DMS153 treated with DMSO at 0.1 percent for 48 hours (cell line): ENCODE data around the gene PSMA5.
"Not testable (repeated sequence)": the region's sequence is repeated elsewhere in the genome, so short reads cannot be mapped to it uniquely, and the experiment has no call there.

Experiments
- DNase-seq: peaks from one replicate; lab custom pipeline; 2025; ENCODE audit not compliant: unreplicated experiment; lab: John Stamatoyannopoulos, UW

The PSMA5 gene

DNA sequence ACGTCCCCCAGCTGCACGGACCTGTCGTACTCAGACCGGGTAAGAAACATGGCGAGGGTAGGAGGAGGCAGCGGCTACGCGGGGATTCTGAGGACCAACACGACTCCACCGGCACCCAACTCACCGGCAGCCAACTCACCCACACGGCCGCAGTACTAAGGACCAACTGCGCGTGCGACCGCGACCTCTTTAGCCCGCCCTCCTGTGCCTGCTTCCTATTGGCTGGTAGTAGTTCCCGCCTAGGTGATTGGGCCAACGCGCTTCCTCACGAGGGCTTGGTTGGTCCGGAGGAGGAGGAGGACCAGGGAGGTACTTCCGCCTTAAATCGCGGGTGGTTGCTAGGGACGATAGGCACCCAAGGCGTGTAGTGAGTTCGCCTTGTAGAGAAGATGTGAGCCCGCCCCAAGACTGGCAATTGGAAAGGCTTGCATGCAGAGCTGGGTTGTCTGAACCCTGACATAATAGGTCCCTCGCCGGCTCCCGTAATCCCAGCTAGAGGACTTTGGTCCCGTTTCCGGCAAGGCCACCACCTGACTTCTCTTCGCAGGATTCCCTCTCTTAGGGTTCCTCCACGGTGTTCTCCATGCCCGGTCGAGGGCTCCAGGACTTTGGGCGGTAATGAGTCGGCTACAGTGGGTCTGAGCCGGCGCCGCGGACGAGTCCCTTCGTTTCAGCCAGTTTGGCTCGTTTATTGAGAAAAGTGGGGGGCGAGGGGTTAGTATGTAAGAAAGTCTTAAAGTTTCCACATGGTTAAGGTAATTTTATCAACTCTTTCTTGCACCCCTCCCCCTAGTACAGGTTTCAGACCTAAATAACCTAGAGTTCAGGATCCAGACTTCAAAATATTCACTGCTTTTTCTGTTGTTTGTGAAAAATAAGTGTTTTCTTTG lies at the start of gene PSMA5:
Gene PSMA5 (minus strand): TSS at position 168 of the 890 bp plus-strand sequence. CDS start 118 bp downstream, at position 50.
- DNase-seq: peak; percentile 97

DNA sequence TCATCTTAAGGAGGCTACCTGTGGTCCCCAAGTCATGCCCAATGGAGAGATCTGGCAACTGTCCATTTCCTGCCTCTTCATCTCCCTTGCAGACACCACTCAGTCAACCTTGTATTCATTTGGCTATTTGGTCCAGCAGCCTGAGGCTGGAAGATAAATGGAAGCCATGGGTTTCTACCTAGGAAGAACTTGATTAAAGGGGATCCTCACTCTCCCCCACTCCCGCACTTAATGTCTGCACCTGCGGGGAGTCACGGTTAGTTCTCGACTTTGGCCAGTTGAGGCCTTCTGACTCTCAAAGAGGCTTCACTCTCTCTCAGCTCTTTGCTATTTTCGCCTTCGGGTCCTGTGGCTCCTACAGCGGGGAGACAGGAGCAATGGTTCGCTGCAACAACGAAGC lies 49.0 kb upstream of the PSMA5 start:
- DNase-seq: no peak

DNA sequence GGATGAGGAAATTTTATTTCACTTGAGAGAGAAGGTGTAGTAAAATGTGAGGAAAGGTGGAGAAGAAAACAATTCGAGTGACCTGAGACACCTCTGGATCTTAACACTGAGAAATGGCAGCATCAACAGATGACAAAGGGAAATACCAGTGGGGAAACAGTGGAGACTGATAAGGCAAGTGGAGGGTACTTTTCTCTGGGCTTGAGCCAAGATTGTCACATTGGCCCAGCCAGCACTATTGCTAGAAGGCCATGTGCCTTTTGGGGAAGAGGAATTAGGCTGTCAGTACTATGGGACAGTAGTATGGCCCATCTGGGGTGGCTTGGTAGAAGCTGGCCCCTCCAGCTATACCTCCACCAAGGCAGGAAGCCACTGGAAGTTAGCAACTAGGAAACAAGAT lies 48.4 kb upstream of the PSMA5 start:
- DNase-seq: no peak

DNA sequence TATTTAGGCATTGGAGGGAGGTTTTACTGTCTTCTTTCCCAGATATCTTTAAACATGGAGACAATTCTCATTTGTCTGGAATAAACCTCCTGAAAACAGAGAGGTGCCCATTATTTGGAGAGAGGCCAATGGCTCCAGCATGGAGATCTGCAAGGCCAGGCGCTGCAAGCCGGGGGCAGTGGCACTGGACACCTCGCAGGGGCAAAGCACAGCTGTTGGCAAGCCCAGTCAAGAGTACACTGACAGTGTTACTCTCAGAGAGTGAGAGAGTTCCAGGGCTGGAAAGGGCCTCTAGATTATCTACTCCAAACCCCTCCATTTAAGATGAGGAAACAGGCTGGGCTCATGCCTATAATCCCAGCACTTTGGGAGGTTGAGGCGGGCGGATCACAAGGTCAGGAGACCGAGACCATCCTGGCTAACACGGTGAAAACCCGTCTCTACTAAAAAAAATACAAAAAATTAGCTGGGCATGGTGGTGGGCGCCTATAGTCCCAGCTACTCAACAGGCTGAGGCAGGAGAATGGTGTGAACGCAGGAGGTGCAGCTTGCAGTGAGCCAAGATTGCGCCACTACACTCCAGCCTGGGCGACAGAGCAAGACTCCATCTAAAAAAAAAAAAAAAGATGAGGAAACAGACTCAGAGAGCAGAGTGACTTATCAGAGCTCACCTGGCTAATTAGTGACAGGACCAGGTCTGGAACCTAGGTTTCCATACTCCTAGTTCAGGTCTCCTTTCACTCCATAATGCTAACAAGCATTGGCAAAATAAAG lies 47.2 kb upstream of the PSMA5 start:
- DNase-seq: not testable (repeated sequence)

DNA sequence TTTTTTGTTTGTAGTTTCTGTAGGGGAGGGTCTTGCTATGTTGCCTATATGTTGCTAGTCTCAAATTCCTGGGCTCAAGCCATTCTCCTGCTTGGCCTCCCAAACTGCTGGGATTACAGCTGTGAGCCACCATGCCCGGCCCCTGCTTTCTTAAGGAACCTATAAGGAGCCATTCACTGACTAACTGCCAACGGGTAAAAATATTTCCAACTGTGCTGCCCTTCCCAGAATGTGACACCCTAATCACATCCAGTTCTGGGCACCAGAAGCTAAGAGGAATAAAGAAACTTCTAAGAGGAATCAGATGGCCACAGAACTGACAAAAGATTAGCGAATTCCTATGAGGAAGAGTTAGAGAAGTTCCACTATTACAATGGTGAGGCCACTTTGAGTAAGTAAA lies 46.5 kb upstream of the PSMA5 start:
- no peak for DNase-seq

DNA sequence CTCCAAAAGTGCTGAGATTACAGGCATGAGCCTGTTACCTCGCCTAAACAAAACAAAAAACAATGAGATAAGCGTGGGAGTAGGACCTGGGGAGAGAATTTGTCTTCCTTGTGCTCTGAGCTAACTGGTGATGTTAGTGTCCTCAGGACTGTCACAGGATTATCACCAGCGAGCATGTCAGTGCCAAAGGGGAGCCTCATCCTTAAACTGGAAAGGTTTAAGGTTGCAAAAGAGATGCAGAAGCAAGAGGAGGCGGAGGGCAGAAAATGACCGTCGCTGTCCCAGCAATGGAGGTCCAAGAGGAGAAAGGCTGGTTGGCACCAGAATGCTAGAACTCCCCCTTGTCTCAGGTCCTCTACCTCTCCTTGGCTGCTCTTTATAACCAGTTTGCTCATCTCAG lies 44.0 kb upstream of the PSMA5 start:
- DNase-seq: no peak

DNA sequence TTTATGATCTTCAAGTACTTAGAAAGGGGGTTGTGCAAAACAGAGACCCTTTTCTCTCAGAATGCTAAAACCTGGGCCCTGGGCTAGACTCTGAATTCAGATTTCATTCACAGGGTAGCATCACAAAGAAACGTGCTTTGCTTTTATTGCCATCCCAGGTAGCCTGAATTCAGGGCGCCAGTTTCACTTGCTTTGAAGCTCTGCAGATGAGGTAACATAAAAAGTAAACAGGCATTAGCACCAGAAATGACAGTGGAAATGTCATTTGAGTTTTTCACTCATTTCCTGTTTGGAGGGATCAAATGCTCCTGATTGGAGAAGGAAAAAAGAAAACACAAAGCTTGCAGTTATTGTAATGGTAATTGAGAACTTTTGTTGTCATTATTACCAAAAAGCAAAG lies 42.7 kb upstream of the PSMA5 start:
- no peak for DNase-seq

DNA sequence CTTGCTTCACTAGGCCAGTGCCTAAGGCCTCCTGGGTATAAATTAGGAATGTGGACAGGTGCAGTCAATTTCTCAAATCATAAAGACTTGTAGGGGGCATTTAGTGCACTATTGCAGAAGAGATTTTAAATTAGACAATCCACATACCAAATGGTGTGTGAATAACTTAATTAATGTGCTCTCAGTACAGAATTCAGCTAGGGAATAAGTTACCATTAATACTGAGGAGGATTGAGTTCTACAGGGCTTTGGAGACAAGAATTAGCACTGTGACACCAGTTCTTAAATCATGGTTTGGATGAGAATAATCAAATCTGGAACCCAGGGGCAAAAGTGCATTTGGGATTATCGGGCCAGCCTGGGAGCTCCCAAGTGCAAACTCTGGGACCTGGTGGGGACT lies 41.8 kb upstream of the PSMA5 start:
- DNase-seq: no peak

DNA sequence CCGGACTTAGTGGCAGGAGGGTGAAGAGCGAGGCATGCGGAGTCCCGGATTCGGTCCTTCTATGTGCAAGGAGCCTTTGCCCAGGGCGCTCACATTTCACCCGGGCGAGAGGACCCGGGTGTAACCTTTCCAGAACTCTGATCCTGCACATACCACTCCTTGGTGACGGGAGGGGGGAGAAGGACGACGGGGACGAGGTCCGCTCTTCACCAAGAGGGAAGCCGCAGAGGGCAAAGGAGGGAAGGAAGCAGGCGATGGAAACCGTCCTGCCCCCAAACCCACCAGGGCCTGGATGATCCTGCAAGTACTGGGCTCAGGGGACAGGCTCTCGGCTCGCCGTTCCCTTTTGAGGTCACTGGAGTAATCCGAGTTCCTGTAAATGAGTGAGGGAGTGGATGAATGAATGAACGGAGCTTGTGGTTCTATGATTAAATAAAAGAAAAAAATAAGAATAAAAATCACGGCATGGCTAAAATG lies 41.1 kb upstream of the PSMA5 start:
- no peak for DNase-seq

DNA sequence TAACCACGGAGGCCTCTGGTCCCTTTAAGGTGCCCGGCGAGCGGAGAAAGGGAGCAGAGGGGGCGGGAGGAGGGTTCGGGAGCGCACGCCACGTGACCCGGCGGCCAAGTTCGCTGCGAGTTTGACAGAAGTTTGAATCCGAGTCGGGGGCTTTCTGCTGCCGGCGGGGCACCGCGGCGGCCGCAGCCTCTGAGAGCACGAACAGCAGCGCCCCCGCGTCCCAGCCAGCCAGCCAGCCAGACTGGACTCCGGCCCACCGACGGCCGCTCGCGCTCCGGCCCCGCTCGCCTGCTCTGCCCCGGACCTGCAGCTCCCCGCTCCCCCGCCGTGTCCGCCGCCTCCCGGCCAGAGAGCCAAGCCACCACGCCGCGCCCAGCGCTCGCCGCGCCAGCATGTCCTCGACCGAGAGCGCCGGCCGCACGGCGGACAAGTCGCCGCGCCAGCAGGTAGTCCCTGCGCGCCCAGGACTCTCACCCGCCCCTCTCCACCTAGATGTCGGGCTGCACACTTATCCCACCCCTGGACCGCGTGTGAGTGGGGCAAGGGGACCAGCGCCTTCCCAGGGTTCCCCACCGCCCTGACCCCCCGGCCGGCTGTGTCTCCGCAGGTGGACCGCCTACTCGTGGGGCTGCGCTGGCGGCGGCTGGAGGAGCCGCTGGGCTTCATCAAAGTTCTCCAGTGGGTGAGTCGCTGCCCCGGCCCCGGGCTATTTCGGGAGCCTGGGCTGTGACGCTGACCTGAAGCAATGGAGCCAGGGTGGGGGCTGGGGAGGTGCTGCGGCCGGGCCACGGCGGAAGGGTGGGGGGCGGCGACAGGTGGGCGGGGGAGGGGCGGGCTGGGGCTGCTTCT lies 40.4 kb upstream of the PSMA5 start, which contains the start of gene SYPL2:
Gene SYPL2 (plus strand): TSS at position 95 of the 849 bp plus-strand sequence. CDS start 298 bp downstream, at position 393.
- DNase-seq: no peak

DNA sequence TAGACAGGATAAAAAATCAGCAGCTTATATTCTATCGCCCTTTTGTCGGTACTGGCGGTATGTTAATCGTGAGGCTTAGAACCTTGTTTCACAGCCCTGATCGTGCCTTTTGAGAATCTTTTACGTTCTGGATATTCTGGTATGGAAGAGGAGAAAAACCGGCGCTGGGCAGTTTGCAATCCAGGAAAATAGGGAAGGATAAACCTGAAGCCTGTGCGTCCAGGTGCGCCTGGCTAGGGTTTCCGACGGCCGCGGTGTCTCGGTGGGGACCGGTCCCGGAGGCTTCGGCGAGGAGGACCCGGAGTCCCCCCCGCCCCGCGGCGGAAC lies 39.8 kb upstream of the PSMA5 start:
- DNase-seq: no peak

DNA sequence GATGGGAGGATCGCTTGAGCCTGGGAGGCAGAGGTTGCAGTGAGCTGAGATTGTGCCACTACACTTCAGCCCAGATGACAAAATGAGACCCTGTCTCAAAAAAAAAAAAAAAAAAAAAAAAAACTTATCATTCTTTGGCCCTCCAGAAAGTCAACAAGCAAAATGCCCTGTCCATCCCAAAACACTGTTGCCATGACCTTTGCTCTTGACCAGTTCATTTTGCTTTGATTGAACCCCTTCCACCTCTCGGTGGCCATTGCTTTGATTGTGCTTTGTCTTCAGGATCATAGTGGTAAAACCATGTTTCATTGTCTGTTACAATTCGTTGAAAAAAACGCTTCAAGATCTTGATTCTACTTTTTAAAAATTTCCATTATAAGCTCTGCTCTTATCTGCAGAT lies 31.6 kb upstream of the PSMA5 start:
- no peak for DNase-seq

DNA sequence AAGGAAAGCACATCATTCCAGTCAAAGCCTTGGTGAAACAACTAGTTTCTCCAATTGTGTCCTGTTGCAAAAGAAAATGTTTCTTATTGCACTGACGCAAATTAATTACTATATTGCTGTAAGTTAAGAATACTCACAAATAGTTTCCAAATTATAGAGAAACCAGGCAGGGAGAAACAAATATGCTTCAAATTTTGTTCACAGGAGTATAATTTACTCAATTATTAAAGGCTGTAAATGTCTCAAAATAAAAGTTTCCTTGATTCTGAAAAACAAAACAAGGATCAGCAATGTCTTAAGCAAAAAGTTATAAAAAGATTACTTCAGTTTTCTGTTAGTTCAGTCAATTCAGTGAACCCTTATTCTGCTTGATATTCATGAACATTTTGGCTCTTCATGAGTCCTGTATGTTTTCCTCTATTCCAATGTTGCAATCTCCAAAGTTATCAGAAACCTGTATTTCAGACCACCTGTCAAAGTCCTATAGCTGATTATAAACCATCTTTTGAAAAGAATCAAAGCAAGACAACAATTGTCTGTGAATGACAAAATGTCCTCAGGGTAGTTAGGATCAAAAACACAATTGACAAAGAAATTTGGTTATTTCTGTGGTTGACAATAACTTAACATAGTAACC lies 28.4 kb upstream of the PSMA5 start:
- no peak for DNase-seq

DNA sequence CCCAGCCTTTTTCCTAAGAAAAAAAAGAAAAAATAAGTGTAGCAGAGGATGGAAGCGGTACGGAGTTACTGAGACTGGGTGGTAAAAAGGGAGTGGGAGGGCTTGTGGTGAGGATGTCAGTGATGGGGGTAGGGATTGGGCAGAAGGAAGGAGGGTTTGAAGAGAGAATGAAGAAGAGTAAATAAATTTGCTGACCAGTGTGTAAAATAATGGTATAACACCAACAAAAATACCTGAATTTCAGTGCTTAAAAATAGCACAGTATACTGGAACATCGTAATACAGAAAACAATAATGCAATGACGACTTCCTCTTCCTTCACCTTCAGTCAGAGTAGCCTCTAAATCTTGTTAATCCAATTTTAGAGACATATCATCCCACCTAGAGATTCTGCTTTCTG lies 21.3 kb upstream of the PSMA5 start:
- no peak for DNase-seq

DNA sequence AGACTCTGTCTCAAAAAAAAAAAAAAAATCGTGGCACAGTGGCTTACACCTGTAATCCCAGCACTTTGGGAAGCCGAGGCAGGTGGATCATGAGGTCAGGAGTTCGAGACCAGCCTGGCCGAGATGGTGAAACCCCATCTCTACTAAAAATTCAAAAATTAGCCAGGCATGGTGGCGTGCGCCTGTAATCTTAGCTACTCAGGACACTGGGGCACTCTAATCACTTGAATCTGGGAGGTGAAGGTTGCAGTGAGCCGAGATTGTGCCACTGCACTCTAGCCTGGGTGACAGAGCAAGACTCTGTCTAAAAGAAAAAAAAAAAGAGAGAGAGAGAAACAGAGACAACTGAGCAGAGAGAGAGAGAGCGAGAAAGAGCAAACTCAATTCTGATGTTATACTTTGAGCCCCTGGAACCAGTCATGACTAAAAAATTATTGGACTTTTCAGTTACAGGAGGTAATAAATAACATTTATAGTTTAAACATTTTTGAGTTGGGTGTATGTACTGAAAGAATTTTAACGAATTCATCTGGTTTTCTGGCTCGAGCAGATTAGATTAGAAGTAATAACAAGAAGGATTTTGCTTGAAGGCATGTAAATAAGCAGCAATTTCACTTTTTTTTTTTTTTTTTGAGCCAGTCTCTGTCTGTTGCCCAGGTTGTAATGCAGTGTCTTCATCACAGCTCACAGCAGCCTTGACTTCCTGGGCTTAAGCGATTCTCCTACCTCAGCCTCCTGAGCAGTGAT lies 19.9 kb upstream of the PSMA5 start:
- not testable (repeated sequence) for DNase-seq

DNA sequence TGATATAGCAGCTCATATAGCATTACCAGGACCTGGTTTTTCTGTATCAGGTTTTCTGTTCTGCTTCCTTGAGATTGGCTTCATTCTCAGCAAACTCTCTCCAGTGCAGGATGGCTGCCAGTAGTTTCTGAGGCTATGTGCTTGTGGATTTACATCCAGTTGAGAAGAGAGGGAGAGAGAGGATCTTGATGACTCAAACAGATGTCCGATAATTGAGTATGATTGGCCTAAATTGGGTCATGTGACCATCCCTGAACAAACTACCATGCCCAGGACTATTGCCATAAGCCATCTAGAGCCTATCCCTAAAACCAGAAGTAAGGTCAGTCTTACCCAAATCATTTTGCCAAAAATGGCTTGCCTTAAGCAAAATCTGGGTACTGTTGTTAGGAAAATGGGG lies 18.1 kb upstream of the PSMA5 start:
- no peak for DNase-seq

DNA sequence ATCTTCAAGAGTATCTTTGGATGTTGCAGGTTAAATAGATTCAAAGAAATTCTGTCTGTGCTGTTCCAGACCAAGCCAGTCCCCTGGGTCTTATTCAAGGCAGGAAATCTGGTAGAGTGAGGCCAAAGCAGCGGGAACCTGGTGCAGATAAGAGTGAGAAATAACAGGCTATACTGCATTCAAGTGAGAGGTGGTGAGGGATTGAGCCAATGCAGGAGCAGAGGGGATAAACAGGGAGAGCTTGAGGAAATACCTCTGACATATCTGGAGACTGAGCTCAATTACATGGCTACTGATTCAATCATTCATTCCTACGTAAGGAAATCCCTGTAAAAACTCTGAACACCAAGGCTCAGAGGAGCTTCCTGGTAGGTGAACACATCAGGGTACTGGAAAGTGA lies 17.2 kb upstream of the PSMA5 start:
- DNase-seq: no peak

DNA sequence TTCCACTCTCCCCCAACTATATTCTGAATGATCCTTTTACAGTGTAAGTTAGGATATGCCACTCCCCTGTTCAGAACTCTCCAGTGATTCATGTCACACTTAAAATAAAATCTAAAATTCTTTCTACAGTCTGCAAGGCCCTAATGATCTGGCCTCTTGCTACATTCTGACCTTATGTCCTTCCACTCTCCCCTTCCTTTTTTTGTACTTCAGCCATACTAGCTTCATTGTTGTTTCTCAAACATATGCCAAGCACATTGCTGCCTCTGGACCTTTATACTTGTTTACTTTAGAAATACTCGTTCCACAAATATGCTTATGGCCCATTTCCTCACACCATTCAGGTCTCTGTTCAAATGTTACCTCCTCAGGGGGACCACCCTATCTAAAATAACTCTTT lies 14.8 kb upstream of the PSMA5 start:
- no peak for DNase-seq

DNA sequence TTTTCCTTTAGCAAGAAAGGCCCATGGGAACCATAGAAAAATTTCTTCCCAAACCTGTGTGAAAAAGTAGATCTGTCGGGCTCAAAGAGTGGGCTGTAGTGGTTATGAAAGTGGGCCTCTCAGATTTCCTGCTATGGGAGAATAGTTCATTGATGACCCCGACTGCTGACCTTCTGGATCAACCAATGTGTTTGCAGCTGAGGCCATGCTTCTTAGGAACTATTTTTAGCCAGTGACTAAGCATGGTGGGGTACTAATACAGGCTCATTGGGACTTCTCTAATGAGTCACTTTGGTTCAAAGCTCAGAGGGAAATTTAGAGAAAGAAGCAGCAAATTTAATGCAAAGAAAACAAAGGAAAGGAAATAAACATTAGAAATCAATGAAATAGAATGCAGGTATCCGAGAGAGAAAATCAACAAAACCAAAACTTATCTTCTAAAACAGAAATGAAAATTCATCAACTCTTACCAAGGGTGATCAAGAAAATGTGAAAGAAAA lies 12.6 kb upstream of the PSMA5 start:
- no peak for DNase-seq

DNA sequence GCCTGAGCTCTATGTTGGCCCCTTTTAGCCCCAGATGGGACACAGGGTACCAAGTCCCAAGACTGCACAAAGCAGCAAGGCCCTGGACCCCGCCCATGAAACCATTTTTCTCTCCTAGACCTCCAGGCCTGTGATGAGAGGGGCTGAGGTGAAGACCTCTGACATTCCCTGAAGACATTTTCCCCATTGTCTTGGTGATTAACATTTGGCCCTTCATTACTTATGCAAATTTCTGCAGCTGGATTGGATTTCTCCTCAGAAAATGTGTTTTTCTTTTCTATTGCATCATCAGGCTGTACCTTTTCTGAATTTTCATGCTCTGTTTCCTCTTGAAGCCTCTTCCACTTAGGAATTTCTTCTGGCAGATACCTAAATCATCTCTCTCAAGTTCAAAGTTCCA lies 8.2 kb upstream of the PSMA5 start:
- DNase-seq: no peak
